HG03457 (cell line): Measurements from ENCODE around the gene SCAF4.
"Not testable (repeated sequence)": the region's sequence is repeated elsewhere in the genome, so short reads cannot be mapped to it uniquely, and the experiment has no call there.

Source experiments
- ATAC-seq: cut with Tn5 transposase; IDR thresholded peaks from one replicate; pipeline ENCODE4 v1.9.1; 2021; ENCODE audit warnings: moderate number of reproducible peaks; ENCODE audit not compliant: unreplicated experiment

The SCAF4 gene

GRCh38 chr21:31731857-31732596 lies at the start of gene SCAF4:
SCAF4 (minus strand) TSS chr21:31732118; CDS start chr21:31731692, 426 bp downstream.
- peak; percentile 72 for ATAC-seq

GRCh38 chr21:31780944-31781343 lies 49.0 kb upstream of the SCAF4 start:
- no peak for ATAC-seq

- ATAC-seq: no peak
These were observed 46.6 kb upstream of the SCAF4 start for GRCh38 chr21:31778546-31778945.

GRCh38 chr21:31777857-31778256 lies 45.9 kb upstream of the SCAF4 start:
- no peak for ATAC-seq

- ATAC-seq: no peak
These were observed 42.1 kb upstream of the SCAF4 start for GRCh38 chr21:31774031-31774430.

GRCh38 chr21:31772674-31773555 lies 41.0 kb upstream of the SCAF4 start:
- ATAC-seq: peak; percentile 80

GRCh38 chr21:31771685-31772084 lies 39.8 kb upstream of the SCAF4 start:
- ATAC-seq: no peak

- no peak for ATAC-seq
These were observed 36.8 kb upstream of the SCAF4 start for GRCh38 chr21:31768710-31769109.

- no peak for ATAC-seq
These were observed 35.0 kb upstream of the SCAF4 start for GRCh38 chr21:31766899-31767298.

GRCh38 chr21:31765850-31766249 lies 33.9 kb upstream of the SCAF4 start:
- ATAC-seq: not testable (repeated sequence)

- ATAC-seq: no peak
These were observed 29.0 kb upstream of the SCAF4 start for GRCh38 chr21:31760931-31761330.

GRCh38 chr21:31756787-31757186 lies 24.9 kb upstream of the SCAF4 start:
- ATAC-seq: no peak

GRCh38 chr21:31755027-31755426 lies 23.1 kb upstream of the SCAF4 start:
- no peak for ATAC-seq

GRCh38 chr21:31754708-31754960 lies 22.7 kb upstream of the SCAF4 start:
- no peak for ATAC-seq

- no peak for ATAC-seq
These were observed 22.2 kb upstream of the SCAF4 start for GRCh38 chr21:31753949-31754707.

GRCh38 chr21:31752967-31753366 lies 21.0 kb upstream of the SCAF4 start:
- ATAC-seq: no peak

- no peak for ATAC-seq
These were observed 20.4 kb upstream of the SCAF4 start for GRCh38 chr21:31752352-31752751.

- no peak for ATAC-seq
These were observed 18.9 kb upstream of the SCAF4 start for GRCh38 chr21:31750843-31751242.

GRCh38 chr21:31744182-31744800 lies 12.4 kb upstream of the SCAF4 start:
- ATAC-seq: no peak

GRCh38 chr21:31743712-31744111 lies 11.8 kb upstream of the SCAF4 start:
- no peak for ATAC-seq

- no peak for ATAC-seq
These were observed 9.2 kb upstream of the SCAF4 start for GRCh38 chr21:31741116-31741515.
